Body of pancreas (tissue), 4 donors: Measurements from ENCODE around the gene SDHAF2.

Experiments used
- CTCF ChIP-seq, 7 experiments: fragments of 450-650 bp in 4 of 7; fragments of 200-600 bp in 3 of 7; sonication (generic) in 3 of 7; IDR thresholded peaks; one replicate each; pipeline ENCODE4 v1.5.1; 2016 to 2019; ENCODE audit warnings: antibody characterized with exemption in 7 of 7
- POLR2A ChIP-seq, 3 donors: fragments of 450-650 bp; IDR thresholded peaks; one replicate each; pipeline ENCODE4 v1.6.1; 2016; ENCODE audit warnings: antibody characterized with exemption in 3 of 3, mild to moderate bottlenecking in 2 of 3

GRCh38 chr11:61425367-61426131 is 4.4 kb upstream of the SDHAF2 start:
- no peak for TF ChIP-seq CTCF (IDR thresholded peaks at IDR 0.05)
- TF ChIP-seq POLR2A (IDR thresholded peaks at IDR 0.05), result no peak
